HG03432 (cell line): ENCODE data around the gene WNT1.

Experiments
- ATAC-seq: cut with Tn5 transposase; IDR thresholded peaks from one replicate; pipeline ENCODE4 v1.9.1; 2021; ENCODE audit warnings: mild to moderate bottlenecking, moderate library complexity; ENCODE audit not compliant: unreplicated experiment

The WNT1 gene

GRCh38 chr12:48978291-48978740 lies at the start of gene WNT1:
TSS of gene WNT1 (plus strand) at chr12:48978322. CDS start at chr12:48978651, 329 bp downstream.
- ATAC-seq: no peak

GRCh38 chr12:48929551-48929950 lies 48.6 kb upstream of the WNT1 start:
- ATAC-seq: no peak

DNA sequence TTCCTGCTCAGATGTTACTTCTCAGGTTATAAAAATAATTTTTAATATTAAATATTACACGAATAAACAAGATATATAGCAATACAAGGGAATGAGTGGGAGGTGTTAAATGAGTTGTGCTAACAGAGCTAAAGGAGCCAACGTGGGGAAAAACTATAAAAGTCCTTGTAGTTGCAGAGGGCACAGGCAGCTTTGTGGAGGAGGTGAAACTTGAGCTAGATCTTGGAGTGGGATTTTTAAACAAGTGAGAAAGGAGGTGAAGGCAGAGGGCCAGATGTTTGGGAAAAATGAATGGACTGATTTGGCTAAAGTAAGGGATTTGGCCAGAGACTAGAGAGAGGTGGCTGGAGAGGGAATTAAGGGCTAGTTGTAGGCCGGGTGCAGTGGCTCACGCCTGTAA lies 47.6 kb upstream of the WNT1 start:
- ATAC-seq: no peak

DNA sequence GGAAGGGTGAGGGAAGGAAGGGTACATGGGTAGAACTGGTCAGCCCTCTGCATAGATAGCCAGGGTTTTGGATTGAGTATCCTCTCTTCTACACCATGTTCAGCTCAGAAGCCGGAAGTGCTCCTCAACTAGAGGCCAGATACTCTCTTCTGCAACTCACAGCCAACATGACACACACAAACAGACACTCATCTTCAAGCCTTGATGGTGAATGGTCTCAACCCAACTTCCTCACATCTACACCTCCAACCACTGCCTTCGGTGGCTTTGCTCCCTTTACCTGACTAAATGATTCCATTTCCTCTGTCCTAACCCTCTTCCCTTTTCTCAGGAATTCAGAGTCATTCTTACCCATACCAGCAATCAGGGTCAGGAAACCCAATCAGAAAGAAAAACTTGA lies 45.2 kb upstream of the WNT1 start:
- no peak for ATAC-seq

DNA sequence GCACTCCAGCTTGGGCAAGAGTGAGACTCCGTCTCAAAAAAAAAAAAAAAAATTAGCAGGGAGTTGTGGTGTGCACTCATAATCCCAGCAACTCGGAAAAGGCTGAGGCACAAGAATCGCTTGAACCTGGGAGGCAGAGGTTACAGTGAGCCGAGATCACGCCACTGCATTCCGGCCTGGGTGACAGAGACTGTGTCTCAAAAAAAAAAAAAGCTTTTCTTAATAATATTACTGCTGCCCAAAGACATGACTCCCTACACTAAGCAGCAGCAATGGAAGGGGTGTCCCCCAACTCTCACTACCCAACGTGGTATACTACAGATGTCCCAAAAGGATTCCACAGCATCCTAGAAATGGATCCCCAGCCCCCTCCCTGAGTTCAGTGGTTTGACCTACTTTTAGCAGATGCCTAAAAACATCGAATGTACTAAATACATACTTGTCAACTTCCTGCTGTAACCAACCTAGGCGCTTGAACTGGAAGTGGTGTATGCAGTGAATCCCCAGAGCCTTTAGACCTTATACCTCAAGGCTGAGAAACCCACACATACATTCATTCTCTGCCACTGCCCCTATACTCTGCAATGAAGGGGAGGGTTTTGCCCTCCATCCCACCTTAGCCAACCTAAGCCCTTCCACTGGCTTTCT lies 44.3 kb upstream of the WNT1 start:
- no peak for ATAC-seq

DNA sequence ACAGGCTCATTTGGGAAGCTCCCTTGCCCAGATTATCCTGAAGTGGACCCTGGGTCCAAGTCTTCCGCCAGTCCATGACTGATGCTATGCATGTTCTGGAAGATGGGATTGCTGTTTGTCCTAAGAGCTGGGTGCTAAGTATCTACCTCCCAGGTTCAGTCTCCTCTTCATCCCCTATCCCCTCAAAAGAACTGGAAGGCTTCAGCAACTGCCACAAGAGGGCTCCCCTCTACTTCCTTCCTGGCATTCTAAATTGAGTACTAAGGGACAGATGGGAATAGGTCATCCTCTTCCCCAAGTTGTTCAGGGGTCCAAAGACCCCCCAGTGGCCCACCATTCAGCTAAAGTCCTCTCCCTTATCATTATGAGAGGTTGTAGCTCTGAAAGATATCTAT lies 43.8 kb upstream of the WNT1 start:
- ATAC-seq: no peak

GRCh38 chr12:48936379-48936979 lies 41.6 kb upstream of the WNT1 start:
- ATAC-seq: no peak

DNA sequence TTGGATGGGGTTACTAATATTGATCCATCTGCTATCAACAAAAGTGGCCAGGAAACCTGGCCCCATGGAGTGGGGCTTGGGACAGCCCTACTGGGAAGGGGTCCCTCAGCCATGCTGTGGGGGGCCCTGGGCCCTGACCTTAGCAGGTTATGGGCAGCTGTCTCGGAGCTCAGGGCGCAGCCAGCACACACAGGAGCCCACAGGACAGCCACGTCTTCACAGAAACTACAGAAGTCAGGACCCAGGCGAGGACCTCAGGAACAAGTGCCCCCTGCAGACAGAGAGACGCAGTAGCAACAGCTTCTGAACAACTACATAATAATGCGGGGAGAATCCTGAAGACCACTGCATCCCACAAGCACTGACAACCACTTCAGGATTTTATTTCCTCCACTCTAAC lies 41.0 kb upstream of the WNT1 start:
- no peak for ATAC-seq

- no peak for ATAC-seq
Measured at GRCh38 chr12:48938805-48939204, 39.3 kb upstream of the WNT1 start.

- ATAC-seq: no peak
Measured at GRCh38 chr12:48940181-48940580, 37.9 kb upstream of the WNT1 start.

- no peak for ATAC-seq
Measured at GRCh38 chr12:48943221-48943620, 34.9 kb upstream of the WNT1 start.

- no peak for ATAC-seq
Measured at GRCh38 chr12:48946205-48946604, 31.9 kb upstream of the WNT1 start.

DNA sequence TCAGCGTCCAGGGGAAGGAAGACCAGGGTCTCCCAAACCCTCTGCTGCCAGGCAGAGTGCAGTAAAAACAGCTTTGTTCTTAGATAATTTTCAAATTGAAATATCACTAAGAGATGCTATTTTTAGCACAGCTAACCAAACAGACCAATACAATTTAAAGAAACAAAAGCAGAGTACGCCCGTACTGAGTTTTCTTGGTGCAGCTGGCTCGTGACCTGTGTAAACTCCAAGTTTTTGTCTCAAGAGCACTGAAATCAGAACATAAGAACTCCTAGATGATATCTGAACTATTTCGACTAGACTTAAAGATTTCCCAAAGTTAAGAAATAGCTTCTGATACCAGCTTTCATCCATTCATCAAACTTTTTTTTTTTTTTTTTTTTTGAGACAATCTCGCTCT lies 31.2 kb upstream of the WNT1 start:
- no peak for ATAC-seq

- no peak for ATAC-seq
Measured at GRCh38 chr12:48947727-48948126, 30.4 kb upstream of the WNT1 start.

- no peak for ATAC-seq
Measured at GRCh38 chr12:48952691-48953090, 25.4 kb upstream of the WNT1 start.

DNA sequence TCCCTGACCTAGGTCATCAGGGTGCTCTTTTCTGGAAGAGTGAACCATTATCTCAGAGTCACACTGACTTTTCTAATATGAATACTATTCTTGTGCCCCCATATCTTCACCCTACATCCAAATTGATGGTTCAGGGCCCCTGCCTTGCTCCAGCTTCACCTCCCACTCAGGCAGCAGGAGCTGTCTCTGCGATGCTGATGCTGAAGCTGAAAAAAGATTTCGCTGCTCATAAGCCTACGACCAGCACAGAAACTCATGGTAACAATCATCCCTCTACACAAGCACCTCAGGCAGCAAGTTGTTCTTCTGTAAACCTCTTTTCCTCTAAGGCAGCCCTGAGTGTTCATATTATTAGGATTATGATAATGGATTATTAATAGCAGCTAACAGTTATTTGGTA lies 24.1 kb upstream of the WNT1 start:
- no peak for ATAC-seq

GRCh38 chr12:48954841-48955501 lies 23.2 kb upstream of the WNT1 start:
- ATAC-seq: no peak

DNA sequence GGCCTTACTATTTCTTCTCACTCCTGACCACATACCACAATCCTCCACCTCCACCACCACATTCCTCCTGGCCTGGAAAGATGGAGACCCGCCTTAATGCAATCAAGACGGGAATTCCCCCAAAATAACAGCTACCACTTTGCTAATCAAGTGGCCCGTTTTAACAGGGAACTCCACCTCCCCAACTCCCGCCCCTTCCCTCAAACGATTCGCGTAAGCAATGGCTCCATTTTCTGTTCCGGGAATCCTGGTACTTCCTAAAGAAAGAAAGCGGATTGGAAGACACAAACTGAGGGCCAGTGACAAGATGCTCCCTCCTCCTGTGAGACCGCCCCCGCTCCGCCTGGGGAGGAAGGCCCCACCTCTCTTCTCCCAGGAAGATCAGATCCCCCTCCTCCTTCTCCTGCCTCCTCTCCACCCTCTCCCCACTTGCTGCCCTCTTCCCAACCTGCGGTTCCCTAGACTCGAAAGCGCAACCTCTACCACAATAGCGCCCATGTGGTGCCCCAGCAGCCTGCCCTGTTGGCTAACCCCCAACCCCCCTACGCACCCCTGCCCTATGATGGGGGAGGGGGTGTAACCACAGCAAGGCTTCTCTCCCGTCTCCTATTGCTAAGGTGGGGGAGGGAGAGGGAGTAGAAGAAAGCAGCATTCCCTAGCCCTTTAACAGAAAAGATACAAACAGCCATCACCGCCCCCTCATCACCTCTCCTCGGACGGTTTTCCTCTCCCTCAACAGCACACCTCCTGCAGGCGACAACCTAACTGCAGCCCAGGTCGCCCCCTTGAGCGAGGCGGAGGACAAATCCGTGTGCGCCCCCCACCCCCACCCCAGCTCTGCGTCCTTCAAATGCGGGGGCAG lies 21.6 kb upstream of the WNT1 start:
- peak; percentile 33 for ATAC-seq

GRCh38 chr12:48957141-48958048 lies 20.7 kb upstream of the WNT1 start, which contains the start of gene ARF3:
TSS of gene ARF3 (minus strand) at chr12:48957487. CDS start at chr12:48941095, 16,392 bp downstream.
- peak; percentile 94 for ATAC-seq

DNA sequence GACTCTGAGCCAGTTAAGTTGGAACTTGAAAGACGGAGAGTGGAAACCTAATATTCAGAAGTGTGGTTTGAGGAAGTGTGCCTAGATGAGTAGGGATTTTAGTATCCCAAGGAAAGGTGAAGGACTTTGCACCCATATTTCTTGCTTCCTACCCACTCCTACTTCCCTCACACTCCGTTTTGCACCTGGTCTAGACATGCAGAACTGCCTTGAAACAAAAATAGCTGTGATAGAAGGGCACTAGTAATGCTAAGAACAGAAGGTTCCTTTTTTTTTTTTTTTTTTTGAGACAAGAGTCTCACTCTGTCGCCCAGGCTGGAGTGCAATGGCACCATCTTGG lies 20.1 kb upstream of the WNT1 start:
- ATAC-seq: no peak
